GM11168 (cell line): ENCODE results near the gene AGBL2.
"Not testable (repeated sequence)": the region's sequence is repeated elsewhere in the genome, so short reads cannot be mapped to it uniquely, and the experiment has no call there.

Source experiments
- in situ Hi-C: fragments of 300-500 bp; cut with MboI; formaldehyde crosslinking; loops from one replicate; pipeline ENCODE4 v1.12.0; 2022; ENCODE audit warnings: low sequenced_read_pairs; ENCODE audit not compliant: unreplicated experiment

Gene AGBL2

DNA sequence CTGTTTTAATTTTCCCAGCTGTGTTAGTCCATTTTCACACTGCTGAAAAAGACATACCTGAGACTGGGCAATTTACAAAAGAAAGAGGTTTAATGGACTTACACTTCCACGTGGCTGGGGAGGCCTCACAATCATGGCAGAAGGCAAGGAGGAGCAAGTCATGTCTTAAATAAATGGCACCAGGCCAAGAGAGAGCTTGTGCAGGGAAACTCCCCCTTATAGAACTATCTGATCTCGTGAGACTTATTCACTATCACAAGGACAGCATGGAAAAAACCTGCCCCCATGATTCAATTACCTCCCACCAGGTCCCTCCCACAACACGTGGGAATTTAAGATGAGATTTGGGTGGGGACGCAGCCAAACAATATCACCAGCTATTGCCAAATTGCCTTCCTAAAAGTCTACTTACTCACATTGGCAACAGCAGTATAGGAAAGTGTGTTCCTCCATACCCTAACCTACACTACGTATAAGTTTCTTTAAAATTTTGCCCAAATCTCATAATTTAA, 7.8 kb downstream of the AGBL2 start:
- in situ Hi-C loops: not testable (repeated sequence)

DNA sequence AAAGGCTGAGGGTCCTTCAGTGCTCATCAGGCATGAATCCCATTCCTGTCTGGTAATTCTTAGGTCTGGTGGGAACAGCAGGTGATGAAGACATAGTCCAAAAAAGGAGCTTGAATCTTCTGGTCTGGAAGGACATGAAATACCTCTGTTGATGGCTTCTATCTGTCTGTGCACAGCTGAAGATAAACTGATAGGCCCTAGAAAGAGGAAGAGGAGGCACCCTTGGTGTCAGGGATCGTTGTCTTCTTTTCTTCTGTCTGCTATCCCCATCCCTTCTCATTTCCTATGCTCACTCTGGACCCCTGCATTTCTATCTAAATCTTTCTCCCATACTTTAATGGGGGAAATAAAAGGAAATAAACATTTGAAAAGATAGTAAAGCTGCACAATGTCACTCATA, 9.4 kb downstream of the AGBL2 start:
- in situ Hi-C loops: no loop called here

DNA sequence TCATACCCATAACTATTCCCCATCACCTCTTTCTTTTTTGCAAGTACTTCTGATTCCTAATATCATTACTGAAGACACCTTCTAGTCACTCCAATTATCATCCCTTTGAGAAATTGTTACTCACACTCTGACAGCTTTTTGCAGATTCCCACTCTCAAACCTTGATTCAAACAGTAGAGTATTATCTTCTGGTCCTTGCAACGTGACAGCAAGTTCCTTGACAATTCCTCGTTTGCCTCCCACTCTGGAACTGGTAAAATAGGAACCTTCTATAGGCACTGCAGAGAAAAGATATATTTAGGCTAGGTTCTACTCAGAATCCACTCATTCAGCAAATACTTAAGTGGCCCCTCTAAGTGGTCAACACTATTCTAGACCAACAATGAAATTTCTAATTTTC, 23.2 kb downstream of the AGBL2 start:
- in situ Hi-C loops: no loop called here

DNA sequence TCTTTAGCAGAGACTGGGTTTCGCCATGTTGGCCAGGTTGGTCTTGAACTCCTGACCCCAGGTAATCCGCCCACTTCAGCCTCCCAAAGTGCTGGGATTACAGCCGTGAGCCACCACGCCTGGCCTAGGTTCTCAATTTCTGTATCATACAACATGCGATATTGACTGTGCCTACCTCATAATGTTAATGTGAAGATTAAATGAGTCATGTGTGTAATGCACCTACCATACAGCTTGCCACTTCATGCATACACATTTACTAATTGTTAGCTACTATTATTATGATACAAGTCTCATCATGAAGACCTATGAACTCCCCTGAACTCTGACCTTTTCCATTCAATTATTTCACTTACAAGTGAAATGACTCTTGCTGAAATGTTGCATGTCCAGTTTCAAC, 25.7 kb downstream of the AGBL2 start:
- in situ Hi-C loops: no loop called here

DNA sequence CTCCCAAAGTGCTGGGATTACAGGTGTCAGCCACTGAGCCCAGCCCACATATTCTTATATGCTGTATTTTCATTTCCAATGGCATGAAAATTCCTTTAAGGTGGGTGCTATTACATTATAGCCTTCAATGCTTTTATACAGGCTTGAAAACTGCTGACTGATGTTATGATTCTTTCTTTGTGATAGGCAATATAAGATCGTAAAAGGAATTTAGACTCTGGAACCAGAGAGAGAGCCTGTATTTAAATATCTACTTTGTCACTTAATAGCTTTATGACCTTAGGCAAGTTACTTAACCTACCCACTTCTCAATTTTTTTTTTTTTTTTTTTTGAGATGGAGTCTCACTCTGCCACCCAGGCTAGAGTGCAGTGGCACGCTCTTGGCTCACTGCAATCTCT, 26.2 kb downstream of the AGBL2 start:
- in situ Hi-C loops: no loop called here

DNA sequence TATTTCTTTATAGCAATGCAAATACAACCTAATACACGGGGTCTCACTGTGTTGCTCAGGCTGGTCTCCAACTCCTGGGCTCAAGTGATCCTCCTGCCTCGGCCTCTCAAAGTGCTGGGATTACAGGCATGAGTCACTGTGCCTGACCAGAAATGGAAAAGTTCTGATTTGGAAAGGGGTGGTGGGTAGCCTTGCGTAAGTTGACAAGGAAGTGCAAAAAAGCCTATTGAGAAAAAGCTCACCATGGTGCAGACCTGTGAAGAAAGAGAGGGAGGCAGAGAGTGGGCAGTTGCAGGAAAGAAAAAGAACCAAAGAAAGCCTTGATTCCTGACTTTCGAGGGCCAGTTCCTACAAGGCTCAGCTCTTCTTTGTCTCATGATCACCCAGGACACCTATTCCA, 27.1 kb downstream of the AGBL2 start:
- in situ Hi-C loops: no loop called here

DNA sequence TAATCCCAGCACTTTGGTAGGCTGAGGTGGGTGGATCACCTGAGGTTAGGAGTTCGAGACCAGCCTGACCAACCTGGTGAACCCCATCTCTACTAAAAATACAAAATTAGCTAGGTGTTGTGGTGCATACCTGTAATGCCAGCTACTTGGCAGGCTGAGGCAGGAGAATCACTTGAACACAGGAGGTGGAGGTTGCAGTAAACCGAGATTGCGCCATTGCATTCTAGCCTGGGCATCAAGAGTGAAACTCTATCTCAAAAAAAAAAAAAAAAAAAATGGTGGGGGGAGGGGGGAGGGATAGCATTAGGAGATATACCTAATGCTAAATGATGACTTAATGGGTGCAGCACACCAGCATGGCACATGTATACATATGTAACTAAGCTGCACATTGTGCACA, 28.5 kb downstream of the AGBL2 start:
- in situ Hi-C loops: not testable (repeated sequence)

DNA sequence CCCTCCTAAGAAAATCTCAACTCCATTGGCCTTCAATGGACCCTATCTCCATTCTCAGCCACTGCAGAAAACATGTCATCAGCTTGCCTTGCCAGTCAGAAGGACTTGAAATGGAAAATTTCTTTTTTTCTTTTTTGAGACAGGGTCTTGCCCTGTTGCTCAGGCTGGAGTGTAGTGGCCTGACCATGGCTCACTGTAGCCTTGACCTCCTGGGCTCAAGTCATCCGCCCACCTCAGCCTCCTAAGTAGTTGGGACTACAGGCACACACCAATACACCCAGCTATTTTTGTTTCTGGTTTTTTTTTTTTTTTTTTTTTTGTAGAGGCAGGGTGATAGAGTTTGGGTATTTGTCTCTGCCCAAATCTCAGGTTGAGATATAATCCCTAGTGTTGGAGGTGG, 29.0 kb downstream of the AGBL2 start:
- in situ Hi-C loops: no loop called here

DNA sequence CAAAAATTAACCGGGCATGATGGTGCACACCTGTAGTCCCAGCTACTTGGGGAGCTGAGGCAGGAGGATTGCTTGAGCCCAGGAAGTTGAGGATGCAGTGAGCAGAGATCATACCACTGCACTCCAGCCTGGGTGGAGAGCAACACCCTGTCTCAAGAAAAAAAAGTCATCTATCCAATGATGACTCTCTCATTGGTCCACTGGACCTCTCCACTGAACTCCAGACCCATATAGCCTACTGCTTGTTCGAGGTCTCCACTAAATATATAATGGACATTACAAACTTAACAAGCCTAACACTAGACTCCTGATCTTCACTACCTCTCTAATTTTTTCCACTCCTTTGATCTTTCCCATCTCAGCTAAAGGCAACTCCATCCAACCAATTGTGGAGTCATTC, 39.3 kb downstream of the AGBL2 start:
- in situ Hi-C loops: no loop called here

DNA sequence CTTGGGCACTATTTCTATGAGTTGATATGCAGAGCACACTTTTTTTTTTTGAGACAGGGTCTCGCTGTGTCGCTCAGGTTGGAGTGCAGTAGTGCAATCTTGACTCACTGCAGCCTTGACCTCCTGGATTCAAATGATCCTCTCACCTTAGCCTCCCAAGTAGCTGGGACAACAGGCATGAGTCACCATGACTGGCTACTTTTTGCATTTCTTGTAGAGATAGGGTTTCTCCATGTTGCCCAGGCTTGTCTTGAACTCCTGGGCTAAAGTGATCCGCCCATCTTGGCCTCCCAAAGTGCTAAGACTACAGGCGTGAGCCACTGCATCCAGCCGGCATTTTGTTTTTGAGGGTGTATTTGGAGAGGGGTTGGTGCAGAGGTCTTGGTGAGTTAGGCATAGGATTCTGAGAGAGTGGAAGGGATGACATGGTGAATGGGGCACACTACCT, 42.9 kb downstream of the AGBL2 start:
- in situ Hi-C loops: no loop called here

DNA sequence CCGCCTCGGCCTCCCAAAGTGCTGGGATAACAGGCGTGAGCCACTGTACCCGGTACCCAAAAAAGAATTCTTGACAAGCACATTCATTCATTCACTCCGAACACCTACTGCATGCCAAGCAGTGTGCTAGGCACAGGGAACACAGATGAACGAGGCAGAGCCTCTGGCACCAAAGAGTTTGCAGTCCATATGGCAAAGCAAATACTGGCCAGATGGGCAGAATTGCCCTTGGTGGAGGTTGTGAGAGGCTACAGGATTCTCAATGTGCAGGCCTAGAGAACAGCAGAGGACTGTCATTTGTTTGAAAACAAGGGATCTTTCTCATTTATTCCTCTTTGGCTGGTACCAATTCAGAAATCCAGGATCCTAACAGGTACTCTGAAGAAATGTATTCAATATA, 45.3 kb downstream of the AGBL2 start:
- in situ Hi-C loops: no loop called here

DNA sequence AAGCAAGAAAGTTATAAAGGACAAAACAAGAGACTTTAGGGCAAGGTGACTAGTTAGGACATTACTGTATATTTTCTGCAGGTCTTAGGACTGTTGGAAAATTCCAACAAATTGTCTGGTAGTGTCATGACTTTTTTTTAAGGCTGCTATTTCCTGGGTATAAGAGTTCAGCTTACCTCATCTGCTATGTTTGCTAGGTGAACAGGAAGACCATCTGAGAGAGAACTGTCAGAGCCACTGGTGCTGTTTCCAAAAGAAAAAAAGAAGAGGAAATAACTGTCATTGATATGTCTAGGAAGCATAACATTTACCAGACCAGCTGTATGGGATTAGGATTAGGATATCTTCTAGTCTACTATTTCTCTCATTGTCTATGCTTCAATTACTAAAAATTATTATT, 46.5 kb downstream of the AGBL2 start:
- in situ Hi-C loops: no loop called here

DNA sequence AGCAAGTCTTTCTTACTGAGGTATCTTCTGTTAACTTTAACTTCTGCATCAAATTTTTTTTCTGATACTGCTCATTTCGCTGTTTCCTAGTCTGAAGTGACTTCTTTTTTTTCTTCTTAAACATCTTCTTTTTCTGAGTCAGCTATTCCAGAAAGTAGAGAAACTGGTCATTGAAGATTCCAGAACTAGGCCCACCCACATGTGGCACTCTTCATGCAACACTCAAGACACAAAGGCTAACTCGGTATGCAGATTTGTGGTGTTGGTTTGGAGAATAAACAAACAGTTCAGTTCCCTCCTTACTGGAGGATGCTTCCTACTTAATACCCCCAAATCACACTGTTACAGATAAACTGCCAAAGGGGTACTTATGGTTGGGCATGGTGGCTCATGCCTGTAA, 47.6 kb downstream of the AGBL2 start:
- in situ Hi-C loops: no loop called here

DNA sequence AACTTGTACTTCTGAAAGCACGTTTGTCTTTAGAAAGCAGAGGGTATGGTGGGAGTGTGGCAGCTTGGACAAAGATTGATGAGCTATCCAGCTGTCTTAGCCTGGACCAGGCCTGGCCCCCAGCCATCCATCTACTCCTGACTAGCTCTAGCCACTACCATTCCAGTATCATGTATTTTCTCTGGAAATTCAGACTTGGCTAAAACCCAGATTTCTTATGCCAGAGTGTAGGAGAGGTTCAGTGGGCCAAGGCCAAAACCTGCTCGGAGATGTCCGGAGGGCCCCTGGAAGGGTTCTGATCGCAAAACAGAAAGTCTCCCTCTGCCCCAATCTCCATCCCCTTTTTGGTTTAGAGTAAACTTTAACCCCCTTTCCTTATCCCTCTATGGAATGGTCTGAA, 48.0 kb downstream of the AGBL2 start:
- in situ Hi-C loops: no loop called here

DNA sequence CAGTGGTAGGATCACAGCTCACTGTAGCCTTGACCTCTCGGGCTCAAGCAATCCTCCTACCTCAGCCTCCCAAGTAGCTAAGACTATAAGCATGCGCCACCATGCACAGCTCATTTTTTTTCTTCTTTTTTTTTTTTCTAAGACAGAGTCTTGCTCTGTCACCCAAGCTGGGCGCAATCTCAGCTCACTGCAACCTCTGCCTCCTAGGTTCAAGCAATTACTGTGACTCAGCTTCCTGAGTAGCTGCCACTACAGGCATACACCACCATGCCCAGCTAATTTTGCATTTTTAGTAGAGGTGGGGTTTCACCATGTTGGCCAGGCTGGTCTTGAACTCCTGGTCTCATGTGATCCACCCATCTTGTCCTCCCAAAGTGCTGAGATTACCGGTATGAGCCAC, 50.2 kb downstream of the AGBL2 start:
- in situ Hi-C loops: not testable (repeated sequence)

DNA sequence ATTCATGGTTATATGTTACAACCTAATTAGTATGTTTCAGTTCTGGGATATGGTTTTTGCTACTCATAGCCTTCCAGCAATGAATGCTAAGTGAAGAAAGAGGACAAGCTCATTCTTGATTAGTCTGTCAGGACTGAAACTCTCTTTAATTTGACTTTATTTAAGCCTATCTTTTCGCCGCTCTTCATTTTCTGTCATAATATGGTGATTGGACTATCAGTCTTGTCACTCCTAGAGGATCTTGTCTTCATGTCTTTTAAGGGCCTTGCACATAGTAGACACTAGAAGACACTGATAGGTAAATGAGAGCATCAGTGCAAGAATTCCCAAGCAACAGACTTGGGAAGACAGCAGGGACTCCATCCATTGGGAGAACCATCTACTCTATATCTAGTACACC, 53.9 kb downstream of the AGBL2 start:
- in situ Hi-C loops: no loop called here

DNA sequence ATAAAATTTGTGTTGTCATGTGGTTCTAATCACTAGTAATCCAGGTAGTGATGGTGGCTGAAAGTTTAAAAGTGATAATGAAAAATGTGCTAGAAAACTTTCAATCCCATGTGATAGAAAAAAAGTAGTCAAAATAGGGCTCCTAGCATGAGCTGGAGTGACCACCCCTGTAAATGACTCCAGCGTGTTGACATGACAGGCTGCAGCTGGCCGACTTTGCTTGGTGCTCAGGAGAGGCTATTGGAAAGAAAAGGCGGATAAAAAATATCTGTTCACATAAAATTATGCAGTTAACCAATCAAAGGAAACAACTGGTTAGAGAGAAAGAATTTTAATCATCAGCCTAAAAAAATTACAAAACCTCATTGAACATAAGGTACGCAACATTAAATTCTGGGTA, 55.9 kb downstream of the AGBL2 start:
- in situ Hi-C loops: no loop called here

DNA sequence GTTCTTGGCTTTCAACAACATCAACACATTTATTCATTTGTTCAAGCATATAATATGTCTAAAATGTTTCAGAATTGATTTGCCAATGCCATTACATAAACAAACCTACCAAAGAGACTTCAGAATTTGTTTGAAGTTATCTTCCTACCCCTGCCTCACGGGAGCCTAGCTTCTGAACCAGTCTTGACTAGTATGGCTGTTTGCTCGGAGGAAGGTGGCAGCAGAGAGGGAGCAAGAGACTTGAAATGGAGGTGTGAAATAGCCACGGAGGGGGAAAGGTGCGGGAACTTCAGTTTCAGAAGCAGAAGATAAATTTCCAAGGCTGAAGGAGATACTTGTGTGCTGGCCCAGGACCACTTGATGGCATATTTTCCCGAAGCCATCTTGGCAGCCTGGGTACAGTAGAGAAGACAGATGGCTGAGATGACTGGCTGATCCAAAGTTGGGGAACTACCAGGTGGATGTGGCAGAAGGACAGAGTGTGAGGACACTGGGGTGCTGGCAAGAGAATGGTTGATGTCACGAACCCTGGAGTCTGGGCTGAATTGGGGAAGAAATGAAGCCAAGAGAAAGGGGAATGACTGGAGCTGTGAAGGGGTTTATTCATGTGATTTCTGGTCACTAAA, 58.8 kb downstream of the AGBL2 start:
- in situ Hi-C loops: no loop called here

DNA sequence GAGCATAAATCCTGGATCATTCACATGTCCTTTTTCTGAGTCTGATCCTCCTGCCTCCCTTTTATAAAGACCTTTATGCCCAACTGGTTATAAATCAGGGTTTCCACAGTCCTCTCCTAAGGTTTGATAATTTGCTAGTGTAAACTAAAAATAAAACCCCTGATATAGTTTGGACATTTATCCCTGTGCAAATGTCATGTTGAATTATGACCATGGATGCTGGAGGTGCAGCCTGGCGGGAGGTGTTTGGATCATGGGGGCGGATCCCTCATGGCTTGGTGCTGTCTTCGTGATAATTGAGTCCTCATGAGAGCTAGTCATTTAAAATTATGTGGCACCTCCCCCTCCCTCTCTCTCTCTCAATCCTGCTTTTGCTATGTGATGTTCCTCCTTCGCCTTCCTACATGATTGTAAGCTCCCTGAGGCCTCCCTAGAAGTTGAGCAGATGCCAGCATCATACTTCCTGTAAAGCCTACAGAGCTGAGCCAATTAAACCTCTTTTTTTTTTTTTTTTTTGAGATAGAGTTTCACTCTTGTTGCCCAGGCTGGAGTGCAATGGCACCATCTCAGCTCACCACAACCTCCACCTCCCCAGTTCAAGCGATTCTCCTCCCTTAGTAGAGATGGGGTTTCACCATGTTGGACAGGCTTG, 63.2 kb downstream of the AGBL2 start:
- in situ Hi-C loops: no loop called here

DNA sequence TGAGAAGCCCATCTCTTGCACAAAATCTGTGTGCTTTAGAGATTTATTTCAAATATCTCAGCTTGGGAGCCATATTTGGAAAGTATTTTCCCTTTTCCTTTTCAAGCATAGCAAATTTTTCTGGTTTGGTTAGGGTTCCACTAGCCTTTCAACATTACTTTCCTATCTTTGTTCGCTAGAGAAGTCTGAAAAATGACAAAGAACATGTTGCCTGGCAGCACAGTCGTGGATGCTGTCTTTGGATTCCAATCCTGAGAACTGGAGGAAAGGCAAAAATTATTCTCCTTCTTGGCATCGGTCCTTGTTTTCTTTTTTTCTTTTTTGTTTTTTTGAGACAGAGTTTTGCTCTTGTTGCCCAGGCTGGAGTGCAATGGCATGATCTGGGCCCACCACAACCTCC, 65.9 kb downstream of the AGBL2 start:
- in situ Hi-C loops: no loop called here

DNA sequence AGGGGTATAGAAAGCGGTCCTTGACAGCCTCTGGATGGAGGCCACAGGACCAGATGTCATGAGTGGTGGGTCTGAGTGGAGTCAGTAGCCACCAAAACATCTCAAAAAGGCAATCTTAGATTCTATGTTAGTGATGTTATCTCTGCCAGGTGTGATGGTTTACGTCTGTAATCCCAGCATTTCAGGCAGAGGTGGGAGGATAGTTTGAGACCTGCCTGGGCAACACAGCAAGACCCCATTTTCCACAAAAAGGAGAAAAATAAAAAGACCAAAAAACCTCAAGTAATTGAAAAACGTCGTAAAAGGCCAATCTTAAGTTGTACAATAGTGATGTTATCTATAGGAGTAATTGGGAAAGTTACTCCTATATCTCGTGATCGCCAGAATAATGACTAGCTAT, 69.2 kb downstream of the AGBL2 start:
- in situ Hi-C loops: no loop called here

DNA sequence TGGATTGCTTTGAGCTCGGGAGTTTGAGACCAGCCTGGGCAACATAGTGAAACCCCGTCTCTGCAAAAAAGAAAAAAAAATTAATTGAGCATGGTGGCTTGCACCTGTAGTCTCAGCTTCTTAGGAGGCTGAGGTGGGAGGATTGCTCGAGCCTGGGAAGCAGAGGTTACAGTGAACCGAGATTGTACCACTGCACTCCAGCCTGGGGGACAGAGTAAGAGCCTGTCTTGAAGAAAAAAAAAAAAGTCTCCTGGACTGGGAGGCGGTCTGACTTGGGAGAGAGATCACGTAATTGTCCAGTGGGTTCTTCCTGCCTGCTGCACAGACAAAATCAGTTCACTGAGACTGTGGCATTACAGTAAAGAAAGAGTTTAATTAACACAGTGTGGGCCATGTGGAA, 69.7 kb downstream of the AGBL2 start:
- in situ Hi-C loops: no loop called here
